Measurements from ENCODE around the gene BACH2. TPM values are rescaled to one million over a fixed set of nuclear protein-coding genes. Genes with fewer than 3 reads are reported as not detected.

Gene BACH2
- total and polyA plus RNA-seq, 2 of the 8 experiments (the other 6 are each of a cell fraction or from before 2014, with no cell fraction given), result 1.9 to 5.9 TPM

GRCh38 chr6:90204327-90205056 lies 92.2 kb downstream of the BACH2 start (continued):
- TF ChIP-seq JUND (IDR thresholded peaks at IDR 0.05; ENCODE audit: low read length) (no peak), SIRT6 (IDR thresholded peaks at IDR 0.05; ENCODE audit: low read length) (no peak), BACH1 (IDR thresholded peaks at IDR 0.05; ENCODE audit: low read length) (no peak)
